SH-SY5Y (cell line): ENCODE results near the gene MTM1.

Experiments
- GATA2 ChIP-seq: IDR thresholded peaks from 2 replicates; pipeline ENCODE4 v1.6.1; 2011; ENCODE audit warnings: mild to moderate bottlenecking, low read depth, low read length
- GATA3 ChIP-seq: IDR thresholded peaks from 2 replicates; pipeline ENCODE4 v1.6.1; 2011; ENCODE audit warnings: low read depth, mild to moderate bottlenecking, low read length, moderate library complexity

- TF ChIP-seq GATA2 (no peak), GATA3 (no peak)
Measured at GRCh38 chrX:150566734-150567182, 1.7 kb upstream of the MTM1 start.
